NCI-H1105 (cell line): ENCODE measurements around the gene SH3GL1.

Experiments
- DNase-seq: peaks from one replicate; lab custom pipeline; 2025; lab: John Stamatoyannopoulos, UW

SH3GL1 gene

GRCh38 chr19:4400135-4400936 is at the start of gene SH3GL1:
Gene SH3GL1, minus strand, starts transcription at chr19:4400547. Its CDS starts 179 bp downstream, at chr19:4400368.
- DNase-seq: peak; percentile 90

GRCh38 chr19:4449639-4450028 is 49.3 kb upstream of the SH3GL1 start:
- DNase-seq: no peak

- DNase-seq: no peak
Measured at GRCh38 chr19:4449022-4449638, 48.8 kb upstream of the SH3GL1 start.

DNA sequence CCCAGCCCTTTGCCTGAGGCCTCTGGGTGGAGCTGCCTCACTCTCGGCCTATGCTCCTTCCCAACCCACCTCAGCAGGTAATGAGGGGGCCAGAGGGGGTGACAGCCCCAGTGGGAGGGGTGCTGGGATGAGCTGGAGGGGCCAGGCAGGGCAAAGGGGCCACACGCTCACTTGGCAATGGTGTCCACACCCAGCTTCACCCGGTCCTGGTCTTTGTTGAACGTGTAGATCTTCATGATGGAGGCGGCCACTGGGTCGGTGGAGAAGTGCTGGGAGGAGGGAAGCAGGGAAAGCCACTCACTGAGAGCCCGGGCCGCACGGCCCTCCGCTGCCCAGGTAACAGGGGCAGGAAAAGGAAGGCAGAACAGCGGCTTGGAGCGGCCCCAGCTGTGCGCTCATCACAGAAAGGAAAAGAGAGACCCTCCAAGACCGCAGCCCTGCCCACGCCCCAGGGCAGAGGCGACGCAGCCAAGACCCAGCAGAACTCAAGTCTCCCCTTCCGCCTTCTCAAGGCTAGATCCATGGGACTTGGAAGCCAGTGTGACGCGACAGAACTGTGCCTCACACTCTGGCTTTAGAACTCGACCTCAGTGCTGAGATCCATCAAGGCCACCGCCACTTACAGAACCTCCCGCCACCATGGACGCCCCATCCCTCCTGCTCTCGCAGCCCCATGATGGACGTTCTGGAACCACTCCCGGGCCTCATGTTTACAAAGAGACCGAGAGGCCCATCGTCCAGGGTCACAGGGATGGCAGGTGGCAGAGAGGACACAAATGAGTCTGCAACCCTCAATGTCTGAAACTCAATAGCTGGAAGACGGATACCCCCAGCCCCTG is 48.0 kb upstream of the SH3GL1 start:
- no peak for DNase-seq

GRCh38 chr19:4447327-4448146 is 47.2 kb upstream of the SH3GL1 start:
- no peak for DNase-seq

- no peak for DNase-seq
Measured at GRCh38 chr19:4446704-4447200, 46.4 kb upstream of the SH3GL1 start.

- no peak for DNase-seq
Measured at GRCh38 chr19:4445963-4446703, 45.8 kb upstream of the SH3GL1 start.

DNA sequence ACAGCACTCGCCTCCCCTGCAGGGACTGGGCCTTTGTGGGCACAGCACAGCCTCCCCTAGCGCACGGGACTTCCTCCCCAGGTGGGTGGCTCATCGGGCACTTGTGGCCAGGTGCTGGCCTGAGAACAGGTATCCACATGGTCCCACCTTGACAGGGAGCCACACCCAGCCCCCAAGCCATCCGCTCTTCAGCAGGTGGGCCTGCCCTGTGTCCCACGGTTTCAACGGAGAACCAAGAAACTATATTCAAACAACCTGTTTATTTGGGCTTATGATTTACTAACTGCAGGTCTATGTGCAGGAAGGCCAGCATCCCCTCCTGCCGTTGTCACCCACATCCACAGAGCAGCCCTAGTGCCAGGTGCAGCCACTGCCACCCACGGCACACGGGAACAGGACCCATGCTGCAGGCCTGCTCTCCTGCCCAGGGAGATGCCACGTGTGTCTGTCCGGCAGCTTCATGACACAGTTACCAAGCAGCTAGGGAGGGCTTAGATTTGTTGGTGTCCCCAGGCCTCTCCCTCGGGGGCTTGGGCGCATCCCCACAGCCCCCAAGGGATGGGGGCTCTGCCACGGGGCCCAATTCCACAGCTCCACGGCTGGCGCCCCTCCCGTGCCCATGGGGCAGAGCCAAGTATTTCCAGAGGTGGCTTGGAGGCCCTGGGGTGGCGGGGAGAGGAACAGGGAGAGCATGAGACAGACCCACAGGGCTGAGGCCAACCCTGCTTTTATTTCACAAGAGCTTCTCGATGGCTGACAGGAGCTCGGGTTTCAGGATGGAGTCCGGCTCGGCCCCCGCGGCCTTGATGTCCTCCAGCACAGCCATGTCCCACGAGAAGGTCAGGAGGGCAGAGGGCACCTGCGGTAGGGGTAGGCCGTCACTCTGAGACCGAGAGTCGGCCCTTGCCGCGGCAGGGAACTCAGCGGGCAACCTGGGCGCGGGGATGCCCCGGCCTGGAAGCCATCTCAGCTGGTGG is 44.7 kb upstream of the SH3GL1 start:
- DNase-seq: no peak

GRCh38 chr19:4443966-4444764 is 43.8 kb upstream of the SH3GL1 start:
- DNase-seq: no peak

GRCh38 chr19:4443188-4443587 is 42.8 kb upstream of the SH3GL1 start:
- DNase-seq: no peak

- no peak for DNase-seq
Measured at GRCh38 chr19:4442819-4443146, 42.4 kb upstream of the SH3GL1 start.

DNA sequence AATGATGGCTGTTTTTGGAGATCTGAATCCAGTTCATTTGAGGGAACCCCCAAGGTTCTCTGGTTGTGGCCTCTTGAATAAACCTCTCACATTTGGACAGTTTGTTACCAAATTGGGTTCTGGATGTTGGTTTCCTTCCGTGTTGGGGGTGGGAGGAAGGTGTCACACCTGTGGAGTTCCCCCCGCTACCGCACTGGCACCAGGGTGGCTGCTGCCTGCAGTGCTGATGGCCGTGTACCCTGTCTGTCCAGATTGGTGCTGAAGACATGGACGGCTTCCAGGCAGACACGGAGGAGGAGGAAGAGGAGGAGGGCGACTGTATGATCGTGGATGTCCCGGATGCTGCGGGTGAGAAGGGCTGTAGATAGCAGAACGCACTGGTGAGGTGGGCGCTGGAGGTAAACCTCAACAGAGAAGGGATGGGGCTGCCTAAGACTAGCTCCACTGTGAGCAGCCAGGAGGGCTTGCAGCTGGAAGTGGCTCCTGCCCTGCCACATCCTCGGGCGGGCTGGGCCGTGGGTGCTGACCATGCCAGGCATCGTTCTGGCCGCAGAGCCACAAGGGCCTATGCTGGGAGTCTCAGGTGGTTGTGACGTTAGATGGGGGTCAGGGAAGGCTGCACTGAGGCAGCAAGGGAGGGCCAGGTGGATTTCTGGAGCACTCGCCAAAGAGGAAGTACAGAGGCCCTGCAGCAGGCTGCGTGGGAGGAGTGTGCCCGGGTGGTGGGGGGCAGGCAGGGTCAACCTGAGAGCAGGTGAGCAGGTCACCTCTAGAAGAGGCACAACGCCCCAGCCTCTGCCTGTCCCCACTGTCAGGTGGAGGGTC is 41.9 kb upstream of the SH3GL1 start:
- DNase-seq: no peak

- no peak for DNase-seq
Measured at GRCh38 chr19:4439243-4439642, 38.9 kb upstream of the SH3GL1 start.

DNA sequence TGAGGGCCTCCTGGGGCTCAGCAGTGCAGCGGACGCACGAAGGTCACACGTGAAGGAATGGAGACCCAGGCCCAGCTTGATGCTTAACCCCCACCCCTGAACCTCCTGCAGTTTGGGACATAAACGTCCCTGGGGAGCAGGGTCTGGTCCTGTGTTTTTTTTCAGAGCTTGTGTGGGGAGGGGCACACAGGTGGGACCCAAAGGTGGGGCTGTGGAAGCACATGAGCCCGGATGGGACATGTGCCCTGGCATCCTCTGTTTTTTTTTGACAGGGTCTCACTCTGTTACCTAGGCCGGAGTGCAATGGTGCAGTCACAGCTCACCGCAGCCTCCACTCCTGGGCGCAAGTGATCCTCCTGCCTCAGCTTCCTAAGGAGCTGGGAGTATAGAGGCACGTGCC is 36.8 kb upstream of the SH3GL1 start:
- no peak for DNase-seq

GRCh38 chr19:4436231-4436630 is 35.9 kb upstream of the SH3GL1 start:
- no peak for DNase-seq

- no peak for DNase-seq
Measured at GRCh38 chr19:4434391-4434790, 34.0 kb upstream of the SH3GL1 start.

DNA sequence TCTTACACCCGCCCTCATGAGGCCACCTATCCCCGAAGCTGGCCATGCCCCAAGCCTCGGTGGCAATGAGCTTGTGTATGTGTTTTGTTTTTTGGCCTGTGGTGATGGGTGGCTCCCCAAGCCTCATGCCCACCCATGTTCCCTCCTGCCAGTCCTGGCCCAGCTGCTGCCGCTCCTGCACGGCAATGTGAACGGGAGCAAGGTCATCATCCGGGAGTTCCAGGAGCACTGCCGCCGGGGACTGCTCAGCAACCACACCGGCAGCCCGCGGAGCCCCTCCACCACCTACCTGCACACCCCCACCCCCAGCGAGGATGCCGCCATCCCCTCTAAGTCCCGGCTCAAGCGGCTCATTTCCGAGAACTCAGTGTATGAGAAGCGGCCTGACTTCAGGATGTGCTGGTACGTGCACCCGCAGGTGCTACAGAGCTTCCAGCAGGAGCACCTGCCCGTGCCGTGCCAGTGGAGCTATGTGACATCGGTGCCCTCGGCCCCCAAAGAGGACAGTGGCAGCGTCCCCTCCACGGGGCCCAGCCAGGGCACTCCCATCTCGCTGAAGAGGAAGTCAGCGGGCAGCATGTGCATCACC is 32.7 kb upstream of the SH3GL1 start:
- no peak for DNase-seq
